Body of pancreas (tissue), 4 donors: ENCODE measurements around the gene DNASE1.

ENCODE experiments used
- POLR2A ChIP-seq, 3 donors: fragments of 450-650 bp; IDR thresholded peaks; one replicate each; pipeline ENCODE4 v1.6.1; 2016; ENCODE audit warnings: antibody characterized with exemption in 3 of 3, mild to moderate bottlenecking in 2 of 3
- TF ChIP-seq, protein P1 (sequence below), 7 experiments: fragments of 450-650 bp in 4 of 7; fragments of 200-600 bp in 3 of 7; sonication (generic) in 3 of 7; IDR thresholded peaks; one replicate each; pipeline ENCODE4 v1.5.1; 2016 to 2019; ENCODE audit warnings: antibody characterized with exemption in 7 of 7

DNA sequence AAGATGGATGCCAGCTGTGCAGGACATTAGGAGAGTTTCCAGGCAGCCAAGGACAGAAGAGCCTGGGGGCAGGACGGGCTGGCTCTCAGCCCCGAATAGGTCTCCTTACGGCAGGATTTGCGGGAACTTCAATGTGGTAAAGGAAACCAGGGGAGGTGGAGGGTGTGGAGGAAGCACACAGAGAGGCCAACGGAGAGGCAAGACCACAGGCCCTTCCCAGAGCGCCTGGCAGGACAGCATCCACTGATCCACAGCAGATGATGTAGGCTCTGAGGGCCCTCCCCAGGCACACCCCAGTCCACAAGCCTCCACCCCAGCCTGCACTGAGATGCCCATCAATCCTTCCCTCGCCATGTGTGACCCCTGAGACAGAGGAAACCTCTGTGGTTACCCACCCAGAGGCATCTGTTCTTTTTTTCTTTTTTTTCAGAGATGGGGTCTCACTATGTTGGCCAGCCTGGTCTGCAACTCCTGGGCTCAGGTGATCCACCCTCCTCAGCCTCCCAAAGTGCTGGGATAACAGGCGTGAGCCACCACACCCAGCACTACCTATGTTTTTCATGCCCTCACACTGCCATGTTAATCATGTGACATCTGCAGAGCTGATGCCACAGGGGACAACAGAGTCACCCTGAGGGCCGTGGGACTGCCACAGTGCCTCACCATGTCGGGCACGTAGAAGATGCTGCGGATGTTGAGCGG, 19.3 kb downstream of the DNASE1 start:
- TF ChIP-seq, protein P1, sequence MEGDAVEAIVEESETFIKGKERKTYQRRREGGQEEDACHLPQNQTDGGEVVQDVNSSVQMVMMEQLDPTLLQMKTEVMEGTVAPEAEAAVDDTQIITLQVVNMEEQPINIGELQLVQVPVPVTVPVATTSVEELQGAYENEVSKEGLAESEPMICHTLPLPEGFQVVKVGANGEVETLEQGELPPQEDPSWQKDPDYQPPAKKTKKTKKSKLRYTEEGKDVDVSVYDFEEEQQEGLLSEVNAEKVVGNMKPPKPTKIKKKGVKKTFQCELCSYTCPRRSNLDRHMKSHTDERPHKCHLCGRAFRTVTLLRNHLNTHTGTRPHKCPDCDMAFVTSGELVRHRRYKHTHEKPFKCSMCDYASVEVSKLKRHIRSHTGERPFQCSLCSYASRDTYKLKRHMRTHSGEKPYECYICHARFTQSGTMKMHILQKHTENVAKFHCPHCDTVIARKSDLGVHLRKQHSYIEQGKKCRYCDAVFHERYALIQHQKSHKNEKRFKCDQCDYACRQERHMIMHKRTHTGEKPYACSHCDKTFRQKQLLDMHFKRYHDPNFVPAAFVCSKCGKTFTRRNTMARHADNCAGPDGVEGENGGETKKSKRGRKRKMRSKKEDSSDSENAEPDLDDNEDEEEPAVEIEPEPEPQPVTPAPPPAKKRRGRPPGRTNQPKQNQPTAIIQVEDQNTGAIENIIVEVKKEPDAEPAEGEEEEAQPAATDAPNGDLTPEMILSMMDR (IDR thresholded peaks at IDR 0.05): no peak
- TF ChIP-seq POLR2A (IDR thresholded peaks at IDR 0.05): no peak
